ENCODE results near the gene LMBR1L.
"Not testable (repeated sequence)": the region's sequence is repeated elsewhere in the genome, so short reads cannot be mapped to it uniquely, and the experiment has no call there.

GRCh38 chr12:49136997-49137396 is 26.4 kb upstream of the LMBR1L start:
- TF ChIP-seq EZH2phosphoT487 (IDR thresholded peaks at IDR 0.05; ENCODE audit: borderline replicate concordance, low read depth, low read length); CTCF (conservative IDR thresholded peaks at IDR 0.05; ENCODE audit: low read length): not testable (repeated sequence)
